Smooth muscle cell (in vitro differentiated cells): ENCODE results near the gene ETV6. TPM values are rescaled to one million over a fixed set of nuclear protein-coding genes. Genes with fewer than 3 reads are reported as not detected.

Experiments used
- DNase-seq: peaks from one replicate; lab custom pipeline; 2025; ENCODE audit not compliant: unreplicated experiment; lab: John Stamatoyannopoulos, UW
- H2AFZ ChIP-seq: fragments of 200-600 bp; sonication (generic); 2 replicates; pipeline ENCODE4 v1.6.0; 2016; ENCODE audit warnings: antibody characterized with exemption, low read depth, mild to moderate bottlenecking
- H3F3A ChIP-seq: fragments of 200-600 bp; sonication (generic); 2 replicates; pipeline ENCODE4 v1.6.0; 2017; ENCODE audit warnings: antibody characterized with exemption, low read depth
- H3K27ac ChIP-seq: fragments of 200-600 bp; sonication (generic); 2 replicates; pipeline ENCODE4 v1.5.1; 2016; ENCODE audit warnings: low read depth, mild to moderate bottlenecking
- H3K27me3 ChIP-seq: fragments of 200-600 bp; sonication (generic); 2 replicates; pipeline ENCODE4 v1.6.1; 2016; ENCODE audit warnings: low read depth, mild to moderate bottlenecking
- H3K36me3 ChIP-seq: fragments of 200-600 bp; sonication (generic); 2 replicates; pipeline ENCODE4 v1.5.1; 2016; ENCODE audit warnings: low read depth
- H3K4me1 ChIP-seq: fragments of 200-600 bp; sonication (generic); 2 replicates; pipeline ENCODE4 v1.5.1; 2016; ENCODE audit warnings: low read depth
- H3K4me2 ChIP-seq: fragments of 200-600 bp; sonication (generic); 2 replicates; pipeline ENCODE4 v1.6.0; 2016; ENCODE audit warnings: mild to moderate bottlenecking
- H3K4me3 ChIP-seq: fragments of 200-600 bp; sonication (generic); 2 replicates; pipeline ENCODE4 v1.5.1; 2016; ENCODE audit warnings: mild to moderate bottlenecking
- H3K79me2 ChIP-seq: fragments of 200-600 bp; sonication (generic); 2 replicates; pipeline ENCODE4 v1.6.0; 2016; ENCODE audit warnings: low read depth, mild to moderate bottlenecking
- H3K9ac ChIP-seq: fragments of 200-600 bp; sonication (generic); 2 replicates; pipeline ENCODE4 v1.6.0; 2016; ENCODE audit warnings: low read depth
- H3K9me3 ChIP-seq: fragments of 200-600 bp; sonication (generic); replicated peaks from 2 replicates; pipeline ENCODE4 v1.5.1; 2016; ENCODE audit warnings: low read depth
- H4K20me1 ChIP-seq: fragments of 200-600 bp; sonication (generic); 2 replicates; pipeline ENCODE4 v1.6.0; 2016; ENCODE audit warnings: low read depth
- CTCF ChIP-seq: fragments of 200-600 bp; sonication (generic); IDR thresholded peaks from 2 replicates; pipeline ENCODE4 v1.5.1; 2017; ENCODE audit warnings: borderline replicate concordance, mild to moderate bottlenecking, antibody characterized with exemption; ENCODE audit not compliant: insufficient read depth, poor library complexity, severe bottlenecking
- WGBS: methylation state at CpG from one replicate; pipeline ENCODE4 v1.1.7; 2016; ENCODE audit warnings: low lambda C conversion rate; 5-methylcytosine and 5-hydroxymethylcytosine counted together
- polyA plus RNA-seq: library from polyadenylated mRNA; unstranded; fragments of >200 nt; fragmentation: Nextera tagmentation; extraction: Ambion mirVana; gene quantifications from 2 replicates; pipeline ENCODE4 v1.2.1, GENCODE V29; 2016
- total RNA-seq: library from RNA; depleted of rRNA; stranded (reverse); fragments of >200 nt; gene quantifications from 2 replicates; pipeline ENCODE4 v1.2.3, GENCODE V29; 2014

ETV6 gene
- total and polyA plus RNA-seq, 2 experiments from 2014 or later: 11.5 to 23.8 TPM

- peaks cover 66% of the 10 kb centered on the region for H3K79me2 ChIP-seq
- H2AFZ ChIP-seq: no peak overlapping the region
- H3K4me1 ChIP-seq: peaks cover 14% of the 10 kb centered on the region
- no peaks in the 10 kb centered on the region for H3F3A ChIP-seq
- H3K4me2 ChIP-seq: no peak overlapping the region
- TF ChIP-seq CTCF: no peak
- no peak overlapping the region for H3K4me3 ChIP-seq
- H3K9ac ChIP-seq: no peak overlapping the region
- no peaks in the 10 kb centered on the region for H3K27me3 ChIP-seq
- no peaks in the 10 kb centered on the region for H3K9me3 ChIP-seq
- WGBS: 90% methylated on average over 12 of the region's 12 CpGs
- H4K20me1 ChIP-seq: peaks cover 8% of the 10 kb centered on the region
- DNase-seq: no peak
- H3K36me3 ChIP-seq: no peaks in the 10 kb centered on the region
- H3K27ac ChIP-seq: peak overlapping the region; percentile 43
Measured at GRCh38 chr12:11777962-11778361, 128.5 kb downstream of the ETV6 start.

GRCh38 chr12:11778713-11779685 lies 129.5 kb downstream of the ETV6 start:
- H3K4me1 ChIP-seq: peaks cover 14% of the 10 kb centered on the region
- no peaks in the 10 kb centered on the region for H3F3A ChIP-seq
- no peak overlapping the region for H3K4me3 ChIP-seq
- H3K36me3 ChIP-seq: no peaks in the 10 kb centered on the region
- peak overlapping the region; percentile 43 for H3K27ac ChIP-seq
- no peak for DNase-seq
- WGBS: 51% methylated on average over 12 of the region's 12 CpGs
- H4K20me1 ChIP-seq: peaks cover 8% of the 10 kb centered on the region
- no peak for TF ChIP-seq CTCF
- H2AFZ ChIP-seq: no peak overlapping the region
- H3K4me2 ChIP-seq: peak overlapping the region; percentile 6
- H3K79me2 ChIP-seq: peaks cover 67% of the 10 kb centered on the region
- no peaks in the 10 kb centered on the region for H3K9me3 ChIP-seq
- no peaks in the 10 kb centered on the region for H3K27me3 ChIP-seq
- H3K9ac ChIP-seq: no peak overlapping the region

- no peak overlapping the region for H3K27ac ChIP-seq
Measured at GRCh38 chr12:11780521-11781101, 131.1 kb downstream of the ETV6 start.

More at GRCh38 chr12:11780521-11781101, 131.1 kb downstream of the ETV6 start:
- Histone ChIP-seq H3K79me2 (peaks cover 72% of the 10 kb centered on the region), H3K4me2 (no peak overlapping the region), H3F3A (no peaks in the 10 kb centered on the region), H3K4me3 (no peak overlapping the region), H3K9me3 (no peaks in the 10 kb centered on the region), H4K20me1 (peaks cover 16% of the 10 kb centered on the region), H3K4me1 (peaks cover 19% of the 10 kb centered on the region), H3K9ac (no peak overlapping the region), H3K36me3 (no peaks in the 10 kb centered on the region), H2AFZ (no peak overlapping the region), H3K27me3 (no peaks in the 10 kb centered on the region)
- 90% methylated on average over 6 of the region's 6 CpGs for WGBS
- DNase-seq: no peak
- no peak for TF ChIP-seq CTCF
